Measurements from ENCODE around the gene GFOD1.

GFOD1 gene

GRCh38 chr6:13398421-13398994 is 88.9 kb downstream of the GFOD1 start:
- Histone ChIP-seq H3K27ac (no peak overlapping the region), H3K27me3 (ENCODE audit: insufficient read depth, low read depth) (no peaks in the 10 kb centered on the region), H3K36me3 (ENCODE audit: insufficient read depth) (no peaks in the 10 kb centered on the region), H3K9ac (no peak overlapping the region), H3K79me2 (ENCODE audit: insufficient read depth, low read depth) (no peaks in the 10 kb centered on the region), H2AFZ (ENCODE audit: low read depth) (no peak overlapping the region), H3K4me1 (ENCODE audit: low read depth, poor library complexity, severe bottlenecking) (peaks cover 11% of the 10 kb centered on the region), H4K20me1 (ENCODE audit: insufficient read depth) (no peaks in the 10 kb centered on the region), H3K4me3 (IDR thresholded peaks at IDR 0.05; ENCODE audit: insufficient read depth, low read depth, low read length) (no peak overlapping the region), H3K4me2 (no peak overlapping the region)
- no peak for TF ChIP-seq CTCF (conservative IDR thresholded peaks at IDR 0.05; ENCODE audit: low read depth, low read length)

- Histone ChIP-seq H3K4me2 (no peak overlapping the region), H3K36me3 (ENCODE audit: insufficient read depth) (no peaks in the 10 kb centered on the region), H4K20me1 (ENCODE audit: insufficient read depth) (no peaks in the 10 kb centered on the region), H3K27me3 (ENCODE audit: insufficient read depth, low read depth) (no peaks in the 10 kb centered on the region), H3K4me3 (IDR thresholded peaks at IDR 0.05; ENCODE audit: insufficient read depth, low read depth, low read length) (no peak overlapping the region), H2AFZ (ENCODE audit: low read depth) (no peak overlapping the region), H3K27ac (no peak overlapping the region), H3K9ac (no peak overlapping the region), H3K79me2 (ENCODE audit: insufficient read depth, low read depth) (no peaks in the 10 kb centered on the region), H3K4me1 (ENCODE audit: low read depth, poor library complexity, severe bottlenecking) (peaks cover 11% of the 10 kb centered on the region)
- no peak for TF ChIP-seq CTCF (conservative IDR thresholded peaks at IDR 0.05; ENCODE audit: low read depth, low read length)
Observed at GRCh38 chr6:13398069-13398381, 89.4 kb downstream of the GFOD1 start.

GRCh38 chr6:13397359-13398068 is 89.9 kb downstream of the GFOD1 start:
- Histone ChIP-seq H3K79me2 (ENCODE audit: insufficient read depth, low read depth) (no peaks in the 10 kb centered on the region), H3K4me3 (IDR thresholded peaks at IDR 0.05; ENCODE audit: insufficient read depth, low read depth, low read length) (no peak overlapping the region), H3K36me3 (ENCODE audit: insufficient read depth) (no peaks in the 10 kb centered on the region), H3K27ac (no peak overlapping the region), H2AFZ (ENCODE audit: low read depth) (no peak overlapping the region), H4K20me1 (ENCODE audit: insufficient read depth) (no peaks in the 10 kb centered on the region), H3K4me1 (ENCODE audit: low read depth, poor library complexity, severe bottlenecking) (peaks cover 11% of the 10 kb centered on the region), H3K4me2 (no peak overlapping the region), H3K27me3 (ENCODE audit: insufficient read depth, low read depth) (no peaks in the 10 kb centered on the region), H3K9ac (no peak overlapping the region)
- no peak for TF ChIP-seq CTCF (conservative IDR thresholded peaks at IDR 0.05; ENCODE audit: low read depth, low read length)

GRCh38 chr6:13396241-13396792 is 91.1 kb downstream of the GFOD1 start:
- Histone ChIP-seq H3K36me3 (ENCODE audit: insufficient read depth) (no peaks in the 10 kb centered on the region), H3K4me1 (ENCODE audit: low read depth, poor library complexity, severe bottlenecking) (peaks cover 11% of the 10 kb centered on the region), H3K4me2 (no peak overlapping the region), H3K27me3 (ENCODE audit: insufficient read depth, low read depth) (no peaks in the 10 kb centered on the region), H3K9ac (no peak overlapping the region), H3K79me2 (ENCODE audit: insufficient read depth, low read depth) (no peaks in the 10 kb centered on the region), H3K4me3 (IDR thresholded peaks at IDR 0.05; ENCODE audit: insufficient read depth, low read depth, low read length) (no peak overlapping the region), H3K27ac (no peak overlapping the region), H2AFZ (ENCODE audit: low read depth) (no peak overlapping the region), H4K20me1 (ENCODE audit: insufficient read depth) (no peaks in the 10 kb centered on the region)
- TF ChIP-seq CTCF (conservative IDR thresholded peaks at IDR 0.05; ENCODE audit: low read depth, low read length), result no peak
